IMR-90 (cell line): Measurements from ENCODE around the gene TNS1. TPM values are rescaled to one million over a fixed set of nuclear protein-coding genes. Genes with fewer than 3 reads are reported as not detected.

ENCODE experiments used
- ATAC-seq: fragments of 200-7000 bp; cut with Tn5 transposase; 2 replicates; pipeline ENCODE4 v1.9.1; 2020; ENCODE audit warnings: low read depth, mild to moderate bottlenecking, moderate library complexity
- BruUV-seq: library from RNA; stranded (reverse); fragments of 400-500 nt; replicated peaks from 2 replicates; lab custom pipeline; 2021; lab: Mats Ljungman, UMichigan
- CTCF ChIA-PET: fragments of 300-600 bp; formaldehyde crosslinking; extraction: SDS; loops from one replicate; lab custom pipeline; 2021; ENCODE audit warnings: antibody characterized with exemption; lab: Yijun Ruan, JAX
- POLR2A ChIA-PET: fragments of 300-600 bp; sonication (Branson Sonifier 250); formaldehyde crosslinking; loops from one replicate; lab custom pipeline; 2022; ENCODE audit warnings: antibody characterized with exemption; ENCODE audit not compliant: unreplicated experiment; lab: Charles Lee
- DNase-seq: peaks from one replicate; pipeline ENCODE4 v3.0.0; 2013
- H2AFZ ChIP-seq: replicated peaks from 2 replicates; pipeline ENCODE3; 2013; ENCODE audit warnings: low read length, mild to moderate bottlenecking; ENCODE audit not compliant: poor library complexity
- H2AK5ac ChIP-seq: 2 replicates; pipeline ENCODE4 v1.6.1; 2013; ENCODE audit warnings: low read depth, low read length, inconsistent platforms
- H2AK9ac ChIP-seq: replicated peaks from 2 replicates; pipeline ENCODE3; 2013; ENCODE audit warnings: mild to moderate bottlenecking, low read depth, low read length, moderate library complexity; ENCODE audit not compliant: poor library complexity
- H2BK120ac ChIP-seq: 2 replicates; pipeline ENCODE4 v1.6.1; 2013; ENCODE audit warnings: low read depth, low read length, inconsistent platforms
- H2BK15ac ChIP-seq: 3 replicates; pipeline ENCODE4 v1.6.1; 2013; ENCODE audit warnings: low read depth, low read length, inconsistent platforms
- H2BK20ac ChIP-seq: 2 replicates; pipeline ENCODE4 v1.6.1; 2013; ENCODE audit warnings: low read depth, mild to moderate bottlenecking, inconsistent platforms, low read length, moderate library complexity
- H2BK5ac ChIP-seq: 2 replicates; pipeline ENCODE4 v1.6.1; 2013; ENCODE audit warnings: mild to moderate bottlenecking, low read depth, low read length, inconsistent platforms; ENCODE audit not compliant: poor library complexity, severe bottlenecking
- H3K14ac ChIP-seq: replicated peaks from 2 replicates; pipeline ENCODE4 v1.6.1; 2013; ENCODE audit warnings: low read depth, low read length, inconsistent platforms
- H3K18ac ChIP-seq: 2 replicates; pipeline ENCODE4 v1.6.1; 2013; ENCODE audit warnings: low read depth, low read length, control low read depth
- H3K23ac ChIP-seq: 2 replicates; pipeline ENCODE4 v1.6.1; 2013; ENCODE audit warnings: low read depth, low read length, inconsistent platforms
- H3K27ac ChIP-seq: 2 replicates; pipeline ENCODE4 v1.5.1; 2013; ENCODE audit warnings: mild to moderate bottlenecking, control low read depth, low read length; ENCODE audit not compliant: insufficient read depth
- H3K27me3 ChIP-seq: 2 replicates; pipeline ENCODE4 v1.6.1; 2013; ENCODE audit warnings: low read length; ENCODE audit not compliant: control insufficient read depth, insufficient read depth
- H3K36me3 ChIP-seq: 2 replicates; pipeline ENCODE4 v1.6.1; 2013; ENCODE audit warnings: low read length, mixed read lengths; ENCODE audit not compliant: control insufficient read depth, insufficient read depth
- H3K4ac ChIP-seq: 2 replicates; pipeline ENCODE4 v1.6.1; 2013; ENCODE audit warnings: low read depth, low read length, inconsistent platforms
- H3K4me1 ChIP-seq: 2 replicates; pipeline ENCODE4 v1.6.1; 2013; ENCODE audit warnings: low read length, mixed read lengths; ENCODE audit not compliant: control insufficient read depth, insufficient read depth
- H3K4me2 ChIP-seq: 2 replicates; pipeline ENCODE4 v1.6.1; 2013; ENCODE audit warnings: low read depth, mild to moderate bottlenecking, control low read depth, low read length, moderate library complexity
- H3K4me3 ChIP-seq: 2 replicates; pipeline ENCODE4 v1.5.1; 2013; ENCODE audit warnings: low read depth, mild to moderate bottlenecking, control low read depth, low read length, moderate library complexity; ENCODE audit not compliant: insufficient read depth
- H3K56ac ChIP-seq: 2 replicates; pipeline ENCODE4 v1.6.1; 2013; ENCODE audit warnings: low read length, inconsistent platforms; ENCODE audit not compliant: insufficient read depth; ENCODE audit errors: extremely low read depth
- H3K79me1 ChIP-seq, 2 experiments: 2 replicates each; pipeline ENCODE4 v1.6.1; 2013; ENCODE audit warnings: low read length in 2 of 2, inconsistent platforms in 1 of 2, low read depth in 1 of 2
- H3K9ac ChIP-seq: 2 replicates; pipeline ENCODE4 v1.6.1; 2013; ENCODE audit warnings: low read depth, low read length, control low read depth
- H3K9me1 ChIP-seq: 2 replicates; pipeline ENCODE4 v1.6.1; 2013; ENCODE audit warnings: low read length, inconsistent platforms; ENCODE audit not compliant: insufficient read depth
- H3K9me3 ChIP-seq: 2 replicates; pipeline ENCODE4 v1.6.1; 2013; ENCODE audit warnings: low read length; ENCODE audit not compliant: control insufficient read depth, insufficient read depth
- H4K20me1 ChIP-seq: 2 replicates; pipeline ENCODE4 v1.6.1; 2013; ENCODE audit warnings: low read length, inconsistent platforms; ENCODE audit not compliant: insufficient read depth
- H4K5ac ChIP-seq: 2 replicates; pipeline ENCODE4 v1.6.1; 2013; ENCODE audit warnings: mild to moderate bottlenecking, low read depth, low read length, control low read depth
- H4K8ac ChIP-seq, 2 experiments: 2 replicates each; pipeline ENCODE4 v1.6.1; 2013; ENCODE audit warnings: low read depth in 2 of 2, low read length in 2 of 2, control low read depth in 1 of 2, inconsistent platforms in 1 of 2
- H4K91ac ChIP-seq: 2 replicates; pipeline ENCODE4 v1.6.1; 2013; ENCODE audit warnings: low read depth, low read length, inconsistent platforms; ENCODE audit not compliant: insufficient read depth
- CEBPB ChIP-seq: IDR thresholded peaks from 2 replicates; pipeline ENCODE4 v1.6.1; 2012; ENCODE audit warnings: low read depth, low read length, improper control_type of control experiment
- POLR2A ChIP-seq: IDR thresholded peaks from 2 replicates; pipeline ENCODE4 v1.6.1; 2012; ENCODE audit warnings: mild to moderate bottlenecking, low read depth, low read length
- RAD21 ChIP-seq: IDR thresholded peaks from 2 replicates; pipeline ENCODE4 v1.6.1; 2012; ENCODE audit warnings: low read length, improper control_type of control experiment
- RCOR1 ChIP-seq: IDR thresholded peaks from 2 replicates; pipeline ENCODE4 v1.6.1; 2012; ENCODE audit warnings: mild to moderate bottlenecking, low read length, improper control_type of control experiment; ENCODE audit not compliant: insufficient replicate concordance
- SMC3 ChIP-seq: fragments of 150-350 bp; IDR thresholded peaks from 2 replicates; pipeline ENCODE4 v1.6.1; 2016; ENCODE audit warnings: low read depth, mild to moderate bottlenecking, antibody characterized with exemption, low read length, moderate library complexity
- WGBS, 2 experiments: methylation state at CpG; one replicate each; pipeline versions ENCODE4 v1.1.5 to v1.1.7; 2013; ENCODE audit warnings: missing lambda C conversion rate in 2 of 2; ENCODE audit not compliant: insufficient read length in 1 of 2; ENCODE audit errors: extremely low coverage in 2 of 2; 5-methylcytosine and 5-hydroxymethylcytosine counted together
- dilution Hi-C: fragments of 300-500 bp; cut with HindIII; formaldehyde crosslinking; loops from one replicate; pipeline ENCODE4 v1.14.3; 2018; ENCODE audit warnings: low sequenced_read_pairs; ENCODE audit not compliant: unreplicated experiment
- in situ Hi-C: fragments of 300-500 bp; cut with MboI; formaldehyde crosslinking; loops from 3 replicates; pipeline ENCODE4 v1.14.3; 2019; ENCODE audit warnings: low sequenced_read_pairs, inconsistent platforms, mixed read lengths
- intact Hi-C: fragments of 100-400 bp; cut with micrococcal nuclease; formaldehyde crosslinking; loops from 2 replicates; pipeline ENCODE4 v1.10.0; 2022
- polyA plus RNA-seq, 3 experiments: library from polyadenylated mRNA; depleted of rRNA; stranded (reverse); fragments of >200 nt; gene quantifications; 2 replicates each; pipeline ENCODE4 v1.2.3, GENCODE V29; 2012; ENCODE audit warnings: low replicate concordance in 1 of 3
- total RNA-seq: library from RNA; depleted of rRNA; stranded (reverse); fragments of >200 nt; gene quantifications from 2 replicates; pipeline ENCODE4 v1.2.3, GENCODE V29; 2012

Gene TNS1
- total and polyA plus RNA-seq, 2 of the 4 experiments (the other 2 are of a cell fraction), result 41.1 to 45.2 TPM

DNA sequence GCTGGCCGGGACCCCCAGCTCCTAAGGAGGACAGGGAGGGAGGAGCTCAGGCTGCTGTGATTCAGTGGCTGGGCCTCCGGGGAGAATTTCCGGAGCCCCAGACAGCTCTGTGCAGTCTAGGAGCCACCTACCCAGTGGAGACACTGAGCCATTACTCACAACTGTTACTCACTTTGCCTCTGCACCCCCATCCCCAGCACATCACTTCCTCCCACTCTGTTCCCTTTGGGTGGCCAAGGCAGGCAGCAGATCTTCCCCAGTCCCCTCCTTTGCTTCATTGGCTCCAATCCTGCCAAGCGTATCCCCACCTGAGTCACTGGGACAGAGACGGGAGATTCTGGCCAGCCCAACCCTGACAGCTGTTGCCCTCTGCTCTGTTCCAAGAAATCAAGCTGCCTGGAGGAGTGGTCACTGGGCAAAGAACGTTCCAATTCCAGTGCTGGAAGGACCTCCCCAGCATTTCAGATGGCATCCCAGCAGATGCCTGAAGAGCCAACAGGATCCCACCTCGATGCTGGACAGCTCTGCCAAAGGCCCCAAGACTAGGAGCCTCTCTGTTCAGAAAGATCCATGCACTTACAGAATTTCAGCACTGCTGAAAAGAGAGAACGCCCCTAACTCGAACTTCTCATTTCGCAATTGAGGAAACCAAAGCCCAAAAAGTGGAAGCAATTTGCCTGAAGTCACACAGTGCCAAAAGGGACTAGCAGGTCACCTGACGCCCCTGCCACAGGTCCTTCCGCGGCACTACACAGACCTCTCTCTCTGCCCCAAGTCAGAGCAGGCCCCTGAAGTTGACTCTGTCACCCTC, 68.3 kb downstream of the TNS1 start (continued):
- TF ChIP-seq SMC3 (0 out of 2 replicates have a peak, but pooled peaks have one; percentile 3), CEBPB (peak; percentile 92), RAD21 (peak; percentile 8)

DNA sequence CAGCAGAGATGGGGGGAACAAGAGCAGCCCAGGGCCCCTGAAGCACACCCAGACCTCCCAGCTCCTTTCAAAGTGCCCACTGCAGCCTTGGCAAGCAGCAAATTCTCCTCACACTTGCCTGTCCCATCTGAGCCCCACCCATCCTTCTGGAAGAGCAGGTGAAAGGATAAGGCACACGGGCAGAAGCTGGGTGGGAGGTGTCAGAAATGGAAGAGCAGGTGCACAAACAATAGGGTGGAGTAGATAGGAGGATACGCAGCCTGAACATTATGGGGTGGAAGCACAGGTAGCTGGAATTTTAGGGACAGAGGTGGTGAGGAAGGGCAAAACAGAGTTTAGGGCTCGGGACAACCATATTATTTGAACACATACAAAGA, 69.2 kb downstream of the TNS1 start:
- peak overlapping the region; percentile 89 for H3K14ac ChIP-seq
- no CpG with 5 or more reads among the region's 3 CpGs for WGBS, 2 experiments
- peaks cover 13% of the 10 kb centered on the region; the same call in 1 of the 2 replicates for H4K20me1 ChIP-seq
- no peaks in the 10 kb centered on the region for H3K9me3 ChIP-seq
- H3K27me3 ChIP-seq, result no peaks in the 10 kb centered on the region
- H3K79me1 ChIP-seq, result peaks cover 37 to 96% of the 10 kb centered on the region in 2 experiments
- DNase-seq (no peak), ATAC-seq (no peak)
- no peak overlapping the region for H2AFZ ChIP-seq
- no peak overlapping the region for H3K4me3 ChIP-seq
- peak overlapping the region; percentile 93 for H2BK120ac ChIP-seq
- peak overlapping the region; percentile 99 for H2AK5ac ChIP-seq
- H3K23ac ChIP-seq, result peak overlapping the region; percentile 96
- intact Hi-C loops, result no loop called here
- H2BK20ac ChIP-seq, result peak overlapping the region; percentile 96
- peak overlapping the region; percentile 98 for H3K4ac ChIP-seq
- peak overlapping the region; percentile 44 for H3K27ac ChIP-seq
- BruUV-seq, result no TSS peak
- peak overlapping the region; percentile 94 for H2BK5ac ChIP-seq
- no peaks in the 10 kb centered on the region for H3K36me3 ChIP-seq
- H3K9ac ChIP-seq, result peak overlapping the region; percentile 41; the same call in 1 of the 2 replicates
- ChIA-PET CTCF (interaction anchor here (0.6 to 1.1 kb wide), 3 partner anchors 12 to 68 kb away, joined by 3 to 5 read pairs (median 4); no protein-coding TSS in a partner anchor), POLR2A (no interaction called here)
- TF ChIP-seq RCOR1 (no peak), POLR2A (0 out of 2 replicates have a peak, but pooled peaks have one; percentile 34)
- in situ Hi-C loops, result no loop called here
- H3K18ac ChIP-seq, result peak overlapping the region; percentile 16; the same call in 1 of the 2 replicates
- H3K56ac ChIP-seq, result peak overlapping the region; percentile 71; the same call in 1 of the 2 replicates
- peak overlapping the region; percentile 95 for H4K91ac ChIP-seq
- H4K5ac ChIP-seq, result peak overlapping the region; percentile 3; the same call in 1 of the 2 replicates
- H3K9me1 ChIP-seq, result peaks cover 73% of the 10 kb centered on the region
- peak overlapping the region; percentile 76 for H2AK9ac ChIP-seq
- peak overlapping the region; percentile 68 to 93; a peak in 3 of 4 replicates for H4K8ac ChIP-seq
- H3K4me1 ChIP-seq, result peaks cover 79% of the 10 kb centered on the region
- dilution Hi-C loops, result no loop called here
- no peak overlapping the region for H3K4me2 ChIP-seq
- H2BK15ac ChIP-seq, result peak overlapping the region; percentile 73; the same call in 2 of the 3 replicates
